GM20000 (cell line): ENCODE measurements around the gene TJAP1.
"Not testable (repeated sequence)": the region's sequence is repeated elsewhere in the genome, so short reads cannot be mapped to it uniquely, and the experiment has no call there.

Experiments used
- DNase-seq: peaks from one replicate; pipeline ENCODE4 v3.0.0; 2012; ENCODE audit warnings: low spot score
- CTCF ChIP-seq: IDR thresholded peaks from 2 replicates; pipeline ENCODE4 v1.5.1; 2012; ENCODE audit warnings: mild to moderate bottlenecking, control low read depth; ENCODE audit errors: extremely low read depth, missing control alignments

The TJAP1 gene

GRCh38 chr6:43460032-43460431, 17.3 kb upstream of the TJAP1 start:
- no peak for DNase-seq
- no peak for TF ChIP-seq CTCF

GRCh38 chr6:43461936-43462335, 15.4 kb upstream of the TJAP1 start:
- no peak for TF ChIP-seq CTCF
- DNase-seq: no peak

GRCh38 chr6:43464337-43464736, 13.0 kb upstream of the TJAP1 start:
- TF ChIP-seq CTCF: no peak
- no peak for DNase-seq

- DNase-seq: no peak
- no peak for TF ChIP-seq CTCF
These were observed 11.4 kb upstream of the TJAP1 start for GRCh38 chr6:43465948-43466347.

GRCh38 chr6:43467265-43467664, 10.1 kb upstream of the TJAP1 start:
- DNase-seq: not testable (repeated sequence)

- DNase-seq: no peak
- no peak for TF ChIP-seq CTCF
These were observed 9.6 kb upstream of the TJAP1 start for GRCh38 chr6:43467752-43468151.

DNA sequence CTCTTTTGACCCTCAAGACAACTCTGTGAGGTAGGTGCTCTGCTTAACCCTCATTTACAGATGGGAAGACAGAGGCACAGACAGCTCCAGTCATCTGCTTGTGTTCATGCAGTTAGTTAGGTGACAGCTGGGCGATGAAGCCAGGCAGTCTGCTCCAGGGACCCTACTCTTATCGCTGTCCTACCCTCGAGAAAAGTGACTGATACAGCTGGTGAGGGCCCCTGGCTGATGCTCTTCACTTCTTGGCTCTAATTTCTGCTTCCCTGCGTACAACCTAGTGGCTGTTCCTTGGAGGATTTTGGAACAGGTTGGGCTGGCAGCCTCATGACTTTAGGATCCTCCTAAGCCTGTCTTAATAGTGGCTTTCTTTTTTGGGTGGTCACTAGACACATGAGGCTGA, 9.1 kb upstream of the TJAP1 start:
- no peak for DNase-seq
- TF ChIP-seq CTCF: no peak

GRCh38 chr6:43468748-43469681, 8.4 kb upstream of the TJAP1 start:
- no peak for DNase-seq
- no peak for TF ChIP-seq CTCF
